HEK293 (cell line): ENCODE data around the gene SETD1A.

ENCODE experiments used
- CTCF ChIA-PET: fragments of 350-600 bp; formaldehyde crosslinking; extraction: SDS; loops from one replicate; lab custom pipeline; 2021; ENCODE audit warnings: antibody characterized with exemption; lab: Yijun Ruan, JAX
- POLR2A ChIA-PET: fragments of 300-600 bp; formaldehyde crosslinking; extraction: SDS; loops from one replicate; lab custom pipeline; 2020; ENCODE audit warnings: antibody characterized with exemption, inconsistent platforms; lab: Yijun Ruan, JAX
- H3K27ac ChIP-seq: fragments of 200-500 bp; sonication (Bioruptor generic); 2 replicates; pipeline ENCODE4 v1.5.1; 2014; ENCODE audit warnings: low read depth, low read length, control low read depth, inconsistent platforms; ENCODE audit errors: extremely low read depth
- H3K36me3 ChIP-seq, 2 experiments: fragments of 200-500 bp in 1 of 2; sonication (Bioruptor generic) in 1 of 2; 1 replicate in 1 of 2; 2 replicates in 1 of 2; pipeline ENCODE4 v1.5.1; 2014 to 2017; ENCODE audit warnings: inconsistent platforms in 2 of 2, low read length in 2 of 2; ENCODE audit not compliant: control insufficient read depth in 2 of 2, insufficient read depth in 1 of 2
- H3K4me1 ChIP-seq: fragments of 200-500 bp; sonication (Bioruptor generic); 2 replicates; pipeline ENCODE4 v1.5.1; 2014; ENCODE audit warnings: mild to moderate bottlenecking, low read length, inconsistent platforms; ENCODE audit not compliant: control insufficient read depth, insufficient read depth
- H3K4me3 ChIP-seq: 2 replicates; pipeline ENCODE4 v1.5.1; 2011; ENCODE audit warnings: low read depth, mild to moderate bottlenecking, control low read depth, low read length, moderate library complexity
- H3K9me3 ChIP-seq: fragments of 200-500 bp; sonication (Bioruptor generic); 2 replicates; pipeline ENCODE4 v1.5.1; 2014; ENCODE audit warnings: low read depth, low read length, inconsistent platforms; ENCODE audit not compliant: control insufficient read depth, insufficient read depth
- BCL11B ChIP-seq: fragments of 450-650 bp; formaldehyde crosslinking; IDR thresholded peaks from 2 replicates; pipeline ENCODE4 v1.5.1; 2016; ENCODE audit warnings: low read depth, missing biosample characterization, missing genetic modification characterization
- FEZF1 ChIP-seq: fragments of 450-650 bp; formaldehyde crosslinking; IDR thresholded peaks from 2 replicates; pipeline ENCODE4 v1.5.1; 2016; ENCODE audit warnings: missing biosample characterization, missing genetic modification characterization
- GLI4 ChIP-seq: fragments of 450-650 bp; formaldehyde crosslinking; IDR thresholded peaks from 2 replicates; pipeline ENCODE4 v1.5.1; 2016; ENCODE audit warnings: missing biosample characterization, missing genetic modification characterization
- SP2 ChIP-seq: fragments of 450-650 bp; formaldehyde crosslinking; IDR thresholded peaks from 2 replicates; pipeline ENCODE4 v1.5.1; 2016; ENCODE audit warnings: missing biosample characterization, missing genetic modification characterization
- SP3 ChIP-seq: fragments of 450-650 bp; formaldehyde crosslinking; IDR thresholded peaks from 2 replicates; pipeline ENCODE4 v1.5.1; 2016; ENCODE audit warnings: missing biosample characterization, missing genetic modification characterization
- YY1 ChIP-seq: fragments of 450-650 bp; formaldehyde crosslinking; IDR thresholded peaks from 2 replicates; pipeline ENCODE4 v1.5.1; 2018; ENCODE audit warnings: missing biosample characterization, missing genetic modification characterization
- ZBTB17 ChIP-seq: fragments of 450-650 bp; formaldehyde crosslinking; IDR thresholded peaks from 2 replicates; pipeline ENCODE4 v1.5.1; 2016; ENCODE audit warnings: missing biosample characterization, missing genetic modification characterization
- ZFHX2 ChIP-seq: fragments of 450-650 bp; formaldehyde crosslinking; conservative IDR thresholded peaks from 2 replicates; pipeline ENCODE4 v1.5.1; 2016; ENCODE audit warnings: missing biosample characterization, missing genetic modification characterization
- ZFP3 ChIP-seq: fragments of 450-650 bp; formaldehyde crosslinking; IDR thresholded peaks from 2 replicates; pipeline ENCODE4 v1.5.1; 2016; ENCODE audit warnings: low read depth, missing biosample characterization, missing genetic modification characterization
- ZNF112 ChIP-seq: fragments of 450-650 bp; formaldehyde crosslinking; IDR thresholded peaks from 2 replicates; pipeline ENCODE4 v1.5.0; 2017; ENCODE audit warnings: missing biosample characterization, missing genetic modification characterization
- ZNF114 ChIP-seq: fragments of 450-650 bp; formaldehyde crosslinking; IDR thresholded peaks from 2 replicates; pipeline ENCODE4 v1.5.0; 2017; ENCODE audit warnings: missing biosample characterization, missing genetic modification characterization
- ZNF202 ChIP-seq: fragments of 450-650 bp; formaldehyde crosslinking; IDR thresholded peaks from 2 replicates; pipeline ENCODE4 v1.5.1; 2016; ENCODE audit warnings: missing biosample characterization, missing genetic modification characterization, borderline replicate concordance
- ZNF221 ChIP-seq: fragments of 450-650 bp; formaldehyde crosslinking; IDR thresholded peaks from 2 replicates; pipeline ENCODE4 v1.5.1; 2017; ENCODE audit warnings: missing biosample characterization, missing genetic modification characterization, borderline replicate concordance
- ZNF335 ChIP-seq: fragments of 450-650 bp; formaldehyde crosslinking; conservative IDR thresholded peaks from 2 replicates; pipeline ENCODE4 v1.5.1; 2016; ENCODE audit warnings: missing biosample characterization, missing genetic modification characterization
- ZNF37A ChIP-seq: fragments of 450-650 bp; IDR thresholded peaks from 2 replicates; pipeline ENCODE4 v1.5.1; 2018; ENCODE audit warnings: missing biosample characterization, missing genetic modification characterization
- TF ChIP-seq, protein P1 (sequence below): fragments of 450-650 bp; formaldehyde crosslinking; IDR thresholded peaks from 2 replicates; pipeline ENCODE4; 2016; ENCODE audit warnings: missing biosample characterization, missing genetic modification characterization
- TF ChIP-seq, protein P2 (sequence below): fragments of 450-650 bp; formaldehyde crosslinking; IDR thresholded peaks from 2 replicates; pipeline ENCODE4 v1.5.1; 2016; ENCODE audit warnings: missing biosample characterization, missing genetic modification characterization
- TF ChIP-seq, protein P3 (sequence below): sonication (generic); formaldehyde crosslinking; IDR thresholded peaks from 2 replicates; pipeline ENCODE4 v1.8.1; 2022; ENCODE audit warnings: mild to moderate bottlenecking, moderate library complexity, missing genetic modification reagents
- TF ChIP-seq, protein P4 (sequence below): fragments of 450-650 bp; formaldehyde crosslinking; IDR thresholded peaks from 2 replicates; pipeline ENCODE4 v1.5.1; 2016; ENCODE audit warnings: missing biosample characterization, missing genetic modification characterization

SETD1A gene

DNA sequence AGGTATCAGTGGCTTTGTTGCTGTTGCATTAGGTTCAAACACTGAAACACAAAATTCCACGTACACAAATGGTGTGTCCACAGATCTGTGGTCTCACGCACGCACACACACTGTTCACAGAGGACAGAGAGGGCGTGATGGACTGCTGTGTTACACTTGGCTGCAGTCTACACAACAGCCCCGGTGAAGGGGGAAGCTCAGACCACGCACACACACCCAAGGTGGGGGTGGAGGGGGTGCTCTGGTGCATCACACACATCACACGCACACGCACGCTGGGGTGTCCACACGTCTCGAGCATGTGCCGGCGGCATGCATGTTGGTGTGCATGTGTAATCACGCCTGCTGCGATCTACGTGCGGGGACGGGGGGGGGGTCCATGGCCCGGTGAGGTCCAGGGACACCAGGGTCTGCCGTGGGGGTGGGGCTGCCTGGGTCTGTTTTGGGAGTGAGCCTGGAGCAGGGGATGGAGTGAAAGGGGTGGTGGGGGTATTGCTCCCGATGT is 34.8 kb downstream of the SETD1A start:
- Histone ChIP-seq H3K4me1 (no peaks in the 10 kb centered on the region), H3K4me3 (no peak overlapping the region), H3K36me3 (peaks cover 0 to 5% of the 10 kb centered on the region in 2 experiments; a peak in 1 of 3 replicates), H3K27ac (no peak overlapping the region), H3K9me3 (no peaks in the 10 kb centered on the region)
- TF ChIP-seq FEZF1 (no peak), ZNF112 (tag by site-specific recombination) (no peak), BCL11B (tag by site-specific recombination) (no peak), ZNF37A (no peak), YY1 (no peak), SP3 (tag by site-specific recombination) (no peak), GLI4 (tag by site-specific recombination) (no peak), ZFP3 (tag by site-specific recombination) (no peak), ZNF335 (tag by site-specific recombination) (no peak), ZNF202 (tag by site-specific recombination) (no peak), ZNF221 (tag by site-specific recombination) (no peak), ZFHX2 (no peak), ZNF114 (tag by site-specific recombination) (no peak)
- TF ChIP-seq, protein P1, sequence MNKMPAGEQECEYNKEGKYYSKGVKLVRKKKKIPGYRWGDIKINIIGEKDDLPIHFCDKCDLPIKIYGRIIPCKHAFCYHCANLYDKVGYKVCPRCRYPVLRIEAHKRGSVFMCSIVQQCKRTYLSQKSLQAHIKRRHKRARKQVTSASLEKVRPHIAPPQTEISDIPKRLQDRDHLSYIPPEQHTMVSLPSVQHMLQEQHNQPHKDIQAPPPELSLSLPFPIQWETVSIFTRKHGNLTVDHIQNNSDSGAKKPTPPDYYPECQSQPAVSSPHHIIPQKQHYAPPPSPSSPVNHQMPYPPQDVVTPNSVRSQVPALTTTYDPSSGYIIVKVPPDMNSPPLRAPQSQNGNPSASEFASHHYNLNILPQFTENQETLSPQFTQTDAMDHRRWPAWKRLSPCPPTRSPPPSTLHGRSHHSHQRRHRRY: no peak
- TF ChIP-seq, protein P2, sequence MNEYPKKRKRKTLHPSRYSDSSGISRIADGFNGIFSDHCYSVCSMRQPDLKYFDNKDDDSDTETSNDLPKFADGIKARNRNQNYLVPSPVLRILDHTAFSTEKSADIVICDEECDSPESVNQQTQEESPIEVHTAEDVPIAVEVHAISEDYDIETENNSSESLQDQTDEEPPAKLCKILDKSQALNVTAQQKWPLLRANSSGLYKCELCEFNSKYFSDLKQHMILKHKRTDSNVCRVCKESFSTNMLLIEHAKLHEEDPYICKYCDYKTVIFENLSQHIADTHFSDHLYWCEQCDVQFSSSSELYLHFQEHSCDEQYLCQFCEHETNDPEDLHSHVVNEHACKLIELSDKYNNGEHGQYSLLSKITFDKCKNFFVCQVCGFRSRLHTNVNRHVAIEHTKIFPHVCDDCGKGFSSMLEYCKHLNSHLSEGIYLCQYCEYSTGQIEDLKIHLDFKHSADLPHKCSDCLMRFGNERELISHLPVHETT: no peak
- TF ChIP-seq, protein P3, sequence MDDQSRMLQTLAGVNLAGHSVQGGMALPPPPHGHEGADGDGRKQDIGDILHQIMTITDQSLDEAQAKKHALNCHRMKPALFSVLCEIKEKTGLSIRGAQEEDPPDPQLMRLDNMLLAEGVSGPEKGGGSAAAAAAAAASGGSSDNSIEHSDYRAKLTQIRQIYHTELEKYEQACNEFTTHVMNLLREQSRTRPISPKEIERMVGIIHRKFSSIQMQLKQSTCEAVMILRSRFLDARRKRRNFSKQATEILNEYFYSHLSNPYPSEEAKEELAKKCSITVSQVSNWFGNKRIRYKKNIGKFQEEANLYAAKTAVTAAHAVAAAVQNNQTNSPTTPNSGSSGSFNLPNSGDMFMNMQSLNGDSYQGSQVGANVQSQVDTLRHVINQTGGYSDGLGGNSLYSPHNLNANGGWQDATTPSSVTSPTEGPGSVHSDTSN (CRISPR knock-in tag): no peak
- CTCF ChIA-PET: interaction anchor here (0.6 kb wide), 1 partner anchor 126 kb away, joined by 3 read pairs; no protein-coding TSS in a partner anchor
- POLR2A ChIA-PET: interaction anchor here (1.4 kb wide), 1 partner anchor 9 kb away, joined by 3 read pairs; no protein-coding TSS in a partner anchor

DNA sequence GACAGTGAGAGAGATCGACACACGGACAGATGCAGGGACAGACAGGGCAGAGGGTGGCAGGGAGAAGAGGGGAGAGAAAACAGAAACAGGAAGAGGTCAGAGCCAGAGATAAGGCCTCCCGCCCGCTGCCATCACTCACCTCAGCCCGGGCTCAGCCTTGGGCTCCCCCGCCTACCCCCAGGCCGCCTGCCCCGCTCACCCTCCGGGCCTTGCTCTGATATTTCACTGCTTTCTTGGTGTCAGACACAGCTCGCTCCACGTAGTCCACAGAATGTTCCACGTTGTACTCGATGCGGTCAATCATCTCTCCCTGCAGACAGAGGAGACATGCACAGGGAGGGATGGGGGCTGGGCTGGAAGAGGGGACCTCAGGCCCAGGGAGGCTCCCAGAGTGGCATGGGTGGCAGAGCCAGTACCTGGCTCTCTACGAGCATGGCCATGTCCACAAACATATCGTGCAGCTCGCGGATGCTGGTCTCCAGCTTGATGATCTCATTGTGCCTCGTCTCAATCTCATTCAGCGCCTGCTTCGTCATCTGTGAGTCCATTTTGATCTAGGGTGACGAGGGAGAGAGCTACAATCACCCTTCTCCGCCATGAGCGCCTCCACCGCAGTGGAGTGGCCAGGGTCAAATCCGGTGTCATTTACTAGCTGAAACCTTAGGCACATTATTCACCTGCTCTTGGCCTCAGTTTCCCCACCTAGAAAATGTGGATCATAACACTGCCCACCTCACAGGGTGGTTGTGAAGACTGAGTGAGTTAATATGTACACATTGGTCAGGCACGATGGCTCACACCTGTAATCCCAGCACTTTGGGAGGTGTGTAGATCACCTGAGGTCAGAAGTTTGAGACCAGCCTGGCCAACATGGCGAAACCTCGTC is 35.6 kb downstream of the SETD1A start:
- Histone ChIP-seq H3K4me1 (peaks cover 5% of the 10 kb centered on the region; the same call in 1 of the 2 replicates), H3K9me3 (no peaks in the 10 kb centered on the region), H3K36me3 (no peaks in the 10 kb centered on the region), H3K4me3 (no peak overlapping the region), H3K27ac (no peak overlapping the region)
- CTCF ChIA-PET: interaction anchor here (1.1 to 3.0 kb wide), 3 partner anchors 8 to 149 kb away, joined by 4 to 23 read pairs (median 7); partner anchors contain the start of gene HSD3B7
- POLR2A ChIA-PET: interaction anchor here (1.4 kb wide), 1 partner anchor 10 kb away, joined by 3 read pairs; no protein-coding TSS in a partner anchor
- TF ChIP-seq SP2 (tag by site-specific recombination) (0 out of 2 replicates have a peak, but pooled peaks have one; percentile 13), ZBTB17 (tag by site-specific recombination) (peak; percentile 18; the same call in 1 of the 2 replicates)
- TF ChIP-seq, protein P4, sequence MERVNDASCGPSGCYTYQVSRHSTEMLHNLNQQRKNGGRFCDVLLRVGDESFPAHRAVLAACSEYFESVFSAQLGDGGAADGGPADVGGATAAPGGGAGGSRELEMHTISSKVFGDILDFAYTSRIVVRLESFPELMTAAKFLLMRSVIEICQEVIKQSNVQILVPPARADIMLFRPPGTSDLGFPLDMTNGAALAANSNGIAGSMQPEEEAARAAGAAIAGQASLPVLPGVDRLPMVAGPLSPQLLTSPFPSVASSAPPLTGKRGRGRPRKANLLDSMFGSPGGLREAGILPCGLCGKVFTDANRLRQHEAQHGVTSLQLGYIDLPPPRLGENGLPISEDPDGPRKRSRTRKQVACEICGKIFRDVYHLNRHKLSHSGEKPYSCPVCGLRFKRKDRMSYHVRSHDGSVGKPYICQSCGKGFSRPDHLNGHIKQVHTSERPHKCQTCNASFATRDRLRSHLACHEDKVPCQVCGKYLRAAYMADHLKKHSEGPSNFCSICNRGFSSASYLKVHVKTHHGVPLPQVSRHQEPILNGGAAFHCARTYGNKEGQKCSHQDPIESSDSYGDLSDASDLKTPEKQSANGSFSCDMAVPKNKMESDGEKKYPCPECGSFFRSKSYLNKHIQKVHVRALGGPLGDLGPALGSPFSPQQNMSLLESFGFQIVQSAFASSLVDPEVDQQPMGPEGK (tag by site-specific recombination): no peak; the same call in 1 of the 2 replicates
